HepG2 (cell line): ENCODE results near the gene CHKA. TPM values are rescaled to one million over a fixed set of nuclear protein-coding genes. Genes with fewer than 3 reads are reported as not detected.
A peak's percentile ranks its signal among the peaks of the same experiment; 100 is the strongest.

Experiments
- ATAC-seq: fragments of 200-7000 bp; cut with Tn5 transposase; 3 replicates; pipeline ENCODE4 v1.9.1; 2020; ENCODE audit warnings: mild to moderate bottlenecking, moderate library complexity
- BruUV-seq: library from RNA; stranded (reverse); fragments of 400-500 nt; replicated peaks from 2 replicates; lab custom pipeline; 2021; lab: Mats Ljungman, UMichigan
- CTCF ChIA-PET: fragments of 300-600 bp; formaldehyde crosslinking; extraction: SDS; loops from one replicate; lab custom pipeline; 2021; ENCODE audit warnings: low total read pairs, inconsistent platforms, low intra/inter-chr PET ratio; lab: Yijun Ruan, JAX
- POLR2A ChIA-PET: fragments of 350-600 bp; sonication (Branson Sonifier 250); formaldehyde crosslinking; loops from one replicate; lab custom pipeline; 2020; ENCODE audit warnings: antibody characterized with exemption, inconsistent platforms; lab: Yijun Ruan, JAX
- DNase-seq: peaks from one replicate; pipeline ENCODE4 v3.0.0-alpha.2; 2015; ENCODE audit warnings: low spot score
- FAIRE-seq: peaks from 3 replicates; lab custom pipeline; 2011; peaks lifted over from hg19 to GRCh38; lab: Jason Lieb, UNC
- H2AFZ ChIP-seq: one replicate; pipeline ENCODE4 v1.6.1; 2011; ENCODE audit warnings: low read length, inconsistent platforms
- H3K27ac ChIP-seq: fragments of 300-600 bp; 3 replicates; pipeline ENCODE4 v1.8.0; 2011; ENCODE audit warnings: mixed run types, mild to moderate bottlenecking, mixed read lengths, low read length, inconsistent platforms; ENCODE audit not compliant: insufficient read depth; ENCODE audit errors: extremely low read length
- H3K27me3 ChIP-seq, 2 experiments: fragments of 200-600 bp in 1 of 2; 2 replicates in 1 of 2; 3 replicates in 1 of 2; pipeline versions ENCODE4 v1.6.0 to v1.8.0; 2011; ENCODE audit warnings: low read length in 2 of 2, mild to moderate bottlenecking in 2 of 2, moderate library complexity in 2 of 2, inconsistent platforms in 1 of 2; ENCODE audit not compliant: insufficient read depth in 2 of 2, control insufficient read depth in 1 of 2
- H3K36me3 ChIP-seq, 2 experiments: fragments of 200-600 bp in 1 of 2; replicated peaks in 1 of 2; 2 replicates in 1 of 2; 3 replicates in 1 of 2; pipeline versions ENCODE4 v1.5.1 to v1.8.0; 2011; ENCODE audit warnings: low read length in 2 of 2, inconsistent platforms in 1 of 2; ENCODE audit not compliant: insufficient read depth in 2 of 2, control insufficient read depth in 1 of 2
- H3K4me1 ChIP-seq: 2 replicates; pipeline ENCODE4 v1.5.1; 2012; ENCODE audit warnings: low read length, inconsistent platforms; ENCODE audit not compliant: insufficient read depth
- H3K4me2 ChIP-seq: 2 replicates; pipeline ENCODE4 v1.6.0; 2011; ENCODE audit warnings: low read depth, low read length, inconsistent platforms
- H3K4me3 ChIP-seq, 3 experiments: fragments of 200-600 bp in 1 of 3; sonication (generic), shearing (Covaris generic) in 1 of 3; replicated peaks in 1 of 3; 2 replicates each; pipeline ENCODE4 v1.5.1; 2011 to 2016; ENCODE audit warnings: low read length in 3 of 3, inconsistent platforms in 2 of 3, low read depth in 2 of 3, mild to moderate bottlenecking in 2 of 3, control low read depth in 1 of 3, mixed read lengths in 1 of 3; ENCODE audit not compliant: insufficient read depth in 1 of 3
- H3K79me2 ChIP-seq: one replicate; pipeline ENCODE4 v1.6.1; 2011; ENCODE audit warnings: low read length, inconsistent platforms; ENCODE audit not compliant: insufficient read depth
- H3K9ac ChIP-seq: 2 replicates; pipeline ENCODE4 v1.6.0; 2011; ENCODE audit warnings: mild to moderate bottlenecking, low read depth, low read length, inconsistent platforms; ENCODE audit not compliant: insufficient read depth
- H3K9me3 ChIP-seq: 2 replicates; pipeline ENCODE4 v1.5.1; 2012; ENCODE audit warnings: mild to moderate bottlenecking, low read length
- H4K20me1 ChIP-seq: 2 replicates; pipeline ENCODE4 v1.6.0; 2011; ENCODE audit warnings: inconsistent platforms, mild to moderate bottlenecking, low read length, moderate library complexity; ENCODE audit not compliant: insufficient read depth
- BRD4 ChIP-seq: sonication (generic); formaldehyde crosslinking; IDR thresholded peaks from 2 replicates; pipeline ENCODE4 v1.4.0; 2020; ENCODE audit warnings: missing genetic modification reagents
- CBX1 ChIP-seq: IDR thresholded peaks from one replicate; pipeline ENCODE4 v1.6.1; 2016; ENCODE audit warnings: antibody characterized with exemption, low read depth
- GFI1 ChIP-seq: sonication (generic); formaldehyde crosslinking; IDR thresholded peaks from 2 replicates; pipeline ENCODE4 v1.5.0; 2020; ENCODE audit warnings: missing genetic modification reagents, mild to moderate bottlenecking, borderline replicate concordance
- MAFG ChIP-seq: sonication (generic); formaldehyde crosslinking; IDR thresholded peaks from 2 replicates; pipeline ENCODE4 v1.5.1; 2020; ENCODE audit warnings: mild to moderate bottlenecking, missing genetic modification reagents
- MAX ChIP-seq: IDR thresholded peaks from 2 replicates; pipeline ENCODE4 v1.6.1; 2012; ENCODE audit warnings: inconsistent platforms
- MAZ ChIP-seq, 2 experiments: sonication (generic) in 1 of 2; formaldehyde crosslinking in 1 of 2; IDR thresholded peaks; 2 replicates each; pipeline versions ENCODE4 v1.5.0 to v1.6.1; 2012 to 2020; ENCODE audit warnings: low read depth in 2 of 2, mild to moderate bottlenecking in 2 of 2, borderline replicate concordance in 1 of 2, improper control_type of control experiment in 1 of 2, low read length in 1 of 2, missing genetic modification reagents in 1 of 2, moderate library complexity in 1 of 2
- MEIS1 ChIP-seq: sonication (generic); formaldehyde crosslinking; IDR thresholded peaks from 2 replicates; pipeline ENCODE4 v1.9.0; 2021; ENCODE audit warnings: mild to moderate bottlenecking, missing genetic modification reagents, moderate library complexity, borderline replicate concordance
- NFYC ChIP-seq: IDR thresholded peaks from 2 replicates; pipeline ENCODE4 v1.6.1; 2016; ENCODE audit warnings: missing genetic modification reagents, missing compliant biosample characterization
- NONO ChIP-seq, 2 experiments: fragments of 450-650 bp in 1 of 2; sonication (generic) in 1 of 2; formaldehyde crosslinking in 1 of 2; IDR thresholded peaks in 1 of 2; conservative IDR thresholded peaks in 1 of 2; 2 replicates each; pipeline versions ENCODE4 v1.6.1 to v1.8.0; 2017 to 2022; ENCODE audit warnings: mild to moderate bottlenecking in 1 of 2, missing genetic modification reagents in 1 of 2, moderate library complexity in 1 of 2
- RELA ChIP-seq: sonication (generic); formaldehyde crosslinking; IDR thresholded peaks from 2 replicates; pipeline ENCODE4 v1.4.0; 2020; ENCODE audit warnings: missing genetic modification reagents
- THAP7 ChIP-seq: sonication (generic); formaldehyde crosslinking; IDR thresholded peaks from 2 replicates; pipeline ENCODE4 v1.8.1; 2023; ENCODE audit warnings: mild to moderate bottlenecking, missing genetic modification reagents
- ZBTB21 ChIP-seq: sonication (generic); formaldehyde crosslinking; IDR thresholded peaks from 2 replicates; pipeline ENCODE4 v1.4.0; 2020; ENCODE audit warnings: missing genetic modification reagents
- ZNF33A ChIP-seq: sonication (generic); formaldehyde crosslinking; IDR thresholded peaks from 2 replicates; pipeline ENCODE4 v1.5.1; 2020; ENCODE audit warnings: missing genetic modification reagents, mild to moderate bottlenecking, moderate library complexity, borderline replicate concordance
- ZNF501 ChIP-seq: sonication (generic); formaldehyde crosslinking; IDR thresholded peaks from 2 replicates; pipeline ENCODE4 v1.5.1; 2020; ENCODE audit warnings: mild to moderate bottlenecking, moderate library complexity, missing genetic modification reagents
- ZNF547 ChIP-seq: sonication (generic); formaldehyde crosslinking; IDR thresholded peaks from 2 replicates; pipeline ENCODE4 v1.5.1; 2020; ENCODE audit warnings: mild to moderate bottlenecking, missing genetic modification reagents
- ZNF629 ChIP-seq: sonication (generic); formaldehyde crosslinking; conservative IDR thresholded peaks from 2 replicates; pipeline ENCODE4 v1.5.0; 2020; ENCODE audit warnings: missing genetic modification reagents
- ZNF792 ChIP-seq: IDR thresholded peaks from 2 replicates; pipeline ENCODE4 v1.6.1; 2016
- ZSCAN20 ChIP-seq: sonication (generic); formaldehyde crosslinking; IDR thresholded peaks from 2 replicates; pipeline ENCODE4 v1.4.0; 2020; ENCODE audit warnings: missing genetic modification reagents, mild to moderate bottlenecking, borderline replicate concordance
- in situ Hi-C: cut with HindIII; loops from 2 replicates; pipeline ENCODE4 v1.10.0; 2017; ENCODE audit warnings: low pct_unique_long_range_greater_than_20kb; ENCODE audit not compliant: extremely low pct_ligation_motif_present
- intact Hi-C: fragments of 100-400 bp; cut with micrococcal nuclease; formaldehyde crosslinking; loops from one replicate; pipeline ENCODE4 v1.10.0; 2022; ENCODE audit not compliant: unreplicated experiment
- polyA plus RNA-seq, 8 experiments: library from polyadenylated mRNA; depleted of rRNA in 3 of 8; stranded (reverse) in 7 of 8; unstranded in 1 of 8; fragments of >200 nt; fragmentation: Illumina TruSeq in 4 of 8; extraction: Trizol in 4 of 8; gene quantifications; 2 replicates each; pipeline versions ENCODE4 v1.2.1 to v1.2.3, GENCODE V29; 2011 to 2016; ENCODE audit warnings: low read depth in 4 of 8, missing spikeins in 1 of 8, mixed read lengths in 1 of 8; ENCODE audit not compliant: insufficient read depth in 1 of 8
- total RNA-seq, 5 experiments: library from RNA; depleted of rRNA; stranded (reverse); fragments of >200 nt; fragmentation: Illumina TruSeq; extraction: Trizol; gene quantifications; 2 replicates each; pipeline ENCODE4 v1.2.3, GENCODE V29; 2016; ENCODE audit warnings: low read depth in 1 of 5

CHKA gene
- total and polyA plus RNA-seq, 2 of the 13 experiments (the other 11 are each of a cell fraction or from before 2014, with no cell fraction given), result 71.6 to 92.7 TPM

DNA sequence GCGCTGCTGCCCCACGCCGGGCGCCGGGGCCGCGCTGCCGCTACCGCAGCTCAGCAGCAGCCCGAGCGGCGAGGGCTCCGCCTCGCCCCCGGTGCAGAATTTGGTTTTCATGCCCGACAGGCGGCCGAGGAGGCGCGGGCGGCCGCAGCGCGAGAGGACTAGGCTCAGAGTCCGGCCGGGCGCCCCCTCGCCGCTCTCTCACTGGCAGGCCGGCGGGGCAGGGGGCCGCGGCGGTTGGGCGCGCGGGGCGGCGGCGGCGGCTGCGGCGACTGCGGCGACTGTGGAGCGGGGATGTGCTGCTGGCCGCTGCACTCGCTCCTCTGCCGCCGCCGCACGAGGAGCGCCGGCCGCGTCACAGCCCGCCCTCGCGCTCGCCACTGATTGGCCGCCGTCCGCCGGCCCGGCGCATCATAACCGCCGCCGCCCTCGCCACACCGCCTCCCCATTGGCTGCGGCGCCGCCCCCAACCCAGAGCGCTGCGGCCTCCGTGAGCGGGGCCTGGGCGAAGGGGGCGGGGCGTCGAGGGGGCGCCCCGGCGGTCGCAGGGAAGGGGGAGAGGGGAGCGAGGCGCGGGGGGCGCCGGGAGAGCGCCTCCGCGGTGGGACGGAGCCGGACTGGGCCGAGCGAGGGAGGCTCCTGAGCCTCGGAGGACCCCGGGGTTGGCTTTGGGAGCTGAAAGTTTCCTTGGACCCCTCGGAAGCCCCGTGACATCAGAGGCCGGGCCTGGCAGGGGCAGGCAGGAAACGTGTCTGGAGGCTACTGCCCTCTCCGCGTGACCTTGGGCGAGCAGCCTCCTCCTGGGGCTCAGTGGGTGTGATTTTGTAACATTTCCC is at the start of gene CHKA (continued):
- TF ChIP-seq MAX (peak; percentile 84), ZNF792 (0 out of 2 replicates have a peak, but pooled peaks have one; percentile 15), ZNF547 (CRISPR knock-in tag) (peak; percentile 74), MEIS1 (CRISPR knock-in tag) (no peak; the same call in 1 of the 2 replicates), ZNF33A (CRISPR knock-in tag) (no peak), NFYC (CRISPR knock-in tag) (peak; percentile 82), CBX1 (peak; percentile 15), ZSCAN20 (CRISPR knock-in tag) (peak; percentile 78; the same call in 1 of the 2 replicates), BRD4 (CRISPR knock-in tag) (peak; percentile 35; the same call in 1 of the 2 replicates), MAZ (IDR thresholded peaks at IDR 0.05; ENCODE audit: borderline replicate concordance, low read depth, low read length) (peak; percentile 90), MAZ (CRISPR knock-in tag; IDR thresholded peaks at IDR 0.05; ENCODE audit: low read depth) (peak; percentile 91), RELA (CRISPR knock-in tag) (no peak), ZNF501 (CRISPR knock-in tag) (no peak), GFI1 (CRISPR knock-in tag) (peak; percentile 66; the same call in 1 of the 2 replicates)

GRCh38 chr11:68169442-68169841 is 48.3 kb upstream of the CHKA start:
- Histone ChIP-seq H3K4me3 (no peak overlapping the region), H3K27ac (no peak overlapping the region), H3K9ac (no peak overlapping the region), H4K20me1 (no peaks in the 10 kb centered on the region), H3K79me2 (no peaks in the 10 kb centered on the region), H2AFZ (no peak overlapping the region), H3K9me3 (no peaks in the 10 kb centered on the region), H3K4me2 (no peak overlapping the region), H3K27me3 (no peaks in the 10 kb centered on the region), H3K36me3 (peaks cover 31 to 69% of the 10 kb centered on the region in 2 experiments), H3K4me1 (peaks cover 9% of the 10 kb centered on the region; the same call in 1 of the 2 replicates)
- ATAC-seq, result no peak
- ChIA-PET CTCF (no interaction called here), POLR2A (interaction anchor here (1.2 kb wide), 1 partner anchor 10 kb away, joined by 3 read pairs; no protein-coding TSS in a partner anchor)
- FAIRE-seq, result no peak
- no peak for TF ChIP-seq NONO (IDR thresholded peaks at IDR 0.05)
- no peak for TF ChIP-seq NONO (CRISPR knock-in tag; conservative IDR thresholded peaks at IDR 0.05)
- TF ChIP-seq MAFG (CRISPR knock-in tag), result no peak
- no peak for TF ChIP-seq ZBTB21
- no peak for TF ChIP-seq THAP7 (CRISPR knock-in tag)
- peak; percentile 80 for TF ChIP-seq ZNF629 (CRISPR knock-in tag)
- DNase-seq, result no peak
- intact Hi-C loops, result no loop called here
- in situ Hi-C loops, result no loop called here
- no TSS peak for BruUV-seq
